Tibial nerve (tissue), 4 donors: ENCODE results near the gene SKIC3. TPM values are rescaled to one million over a fixed set of nuclear protein-coding genes. Genes with fewer than 3 reads are reported as not detected.

Experiments
- DNase-seq, 2 donors: peaks; one replicate each; pipeline ENCODE4 v3.0.0-alpha.2; 2019; ENCODE audit warnings: low spot score in 2 of 2
- H3K27ac ChIP-seq, 4 donors: fragments of 200-600 bp; sonication (generic) in 3 of 4; one replicate each; pipeline ENCODE4 v1.5.1; 2017 to 2019; ENCODE audit warnings: mild to moderate bottlenecking in 1 of 4
- H3K27me3 ChIP-seq, 2 donors: fragments of 200-600 bp; sonication (generic) in 1 of 2; one replicate each; pipeline versions ENCODE4 v1.5.1 to v1.6.0; 2017 to 2019
- H3K36me3 ChIP-seq, 3 donors: fragments of 200-600 bp; sonication (generic); one replicate each; pipeline ENCODE4 v1.5.1; 2018 to 2019
- H3K4me1 ChIP-seq, 4 donors: fragments of 200-600 bp; sonication (generic) in 3 of 4; one replicate each; pipeline ENCODE4 v1.5.1; 2017 to 2019
- H3K4me3 ChIP-seq, 4 donors: fragments of 200-600 bp; sonication (generic) in 3 of 4; one replicate each; pipeline ENCODE4 v1.5.1; 2017 to 2019; ENCODE audit warnings: mild to moderate bottlenecking in 1 of 4, moderate library complexity in 1 of 4
- H3K9me3 ChIP-seq, 4 donors: fragments of 200-600 bp; sonication (generic) in 3 of 4; one replicate each; pipeline ENCODE4 v1.5.1; 2017 to 2019
- CTCF ChIP-seq, 5 experiments: fragments of 200-600 bp in 3 of 5; fragments of 450-650 bp in 2 of 5; sonication (generic) in 3 of 5; IDR thresholded peaks; one replicate each; pipeline ENCODE4 v1.5.1; 2016 to 2019; ENCODE audit warnings: antibody characterized with exemption in 5 of 5, mild to moderate bottlenecking in 3 of 5, moderate library complexity in 2 of 5
- EP300 ChIP-seq, 2 donors: sonication (generic); formaldehyde crosslinking; IDR thresholded peaks; one replicate each; pipeline ENCODE4 v1.6.1; 2017; ENCODE audit warnings: antibody characterized with exemption in 2 of 2, mild to moderate bottlenecking in 1 of 2
- POLR2A ChIP-seq, 2 donors: fragments of 450-650 bp; IDR thresholded peaks; one replicate each; pipeline ENCODE4 v1.6.1; 2017; ENCODE audit warnings: antibody characterized with exemption in 2 of 2, mild to moderate bottlenecking in 2 of 2, moderate library complexity in 2 of 2
- WGBS, 2 donors: methylation state at CpG; one replicate each; pipeline ENCODE4 v1.1.5; 2018; 5-methylcytosine and 5-hydroxymethylcytosine counted together
- total RNA-seq, 4 donors: library from RNA; depleted of rRNA; stranded (reverse); fragments of >200 nt; gene quantifications; one replicate each; pipeline ENCODE4 v1.1.0, GENCODE V29; 2016

Gene SKIC3
- total RNA-seq, 4 donors from 2014 or later = 52.8 to 83.3 (median 75.0) TPM

DNA sequence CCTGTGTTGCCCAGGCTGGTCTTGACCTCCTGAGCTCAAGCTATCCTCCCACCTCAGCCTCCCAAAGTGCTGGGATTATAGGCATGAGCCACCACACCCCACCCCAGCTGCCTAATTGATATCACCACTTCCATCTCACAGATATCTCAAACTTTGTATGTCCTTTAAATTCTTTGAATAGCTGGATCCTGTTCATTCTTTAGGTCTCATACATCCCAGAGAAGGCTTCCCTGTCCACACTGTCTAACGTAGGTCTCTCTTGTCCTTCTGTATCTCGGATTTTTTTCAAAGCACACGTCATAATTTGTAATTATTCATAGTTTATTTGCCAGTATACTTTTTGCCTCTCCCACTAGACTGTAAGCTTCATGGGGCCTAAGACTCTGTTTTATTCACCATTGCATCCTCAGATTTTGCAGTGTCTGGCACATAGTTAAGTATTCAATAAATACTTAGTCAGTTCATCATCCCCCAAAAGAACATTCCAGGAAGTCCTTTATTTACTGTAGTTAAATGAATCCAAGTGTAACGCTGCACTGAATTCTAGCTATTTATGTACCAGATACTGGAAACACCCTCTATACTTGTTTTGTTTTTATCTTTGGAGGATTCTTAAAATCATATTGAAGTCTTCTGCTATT, 10.6 kb upstream of the SKIC3 start:
- WGBS, 2 donors = 78 to 87% methylated on average over 4 of the region's 4 CpGs

GRCh38 chr5:95564450-95564849, 9.7 kb upstream of the SKIC3 start:
- H3K4me3 ChIP-seq = no peak overlapping the region
- H3K27me3 ChIP-seq = no peaks in the 10 kb centered on the region
- no peaks in the 10 kb centered on the region for H3K9me3 ChIP-seq
- 74 to 78% methylated on average over 4 of the region's 4 CpGs for WGBS, 2 donors
- H3K27ac ChIP-seq = no peak overlapping the region
- peaks cover 0 to 31% (median 0%) of the 10 kb centered on the region in 3 donors for H3K36me3 ChIP-seq
- DNase-seq = no peak
- TF ChIP-seq CTCF (IDR thresholded peaks at IDR 0.05) (no peak), EP300 (IDR thresholded peaks at IDR 0.05) (no peak), POLR2A (IDR thresholded peaks at IDR 0.05) (no peak)
- H3K4me1 ChIP-seq = no peaks in the 10 kb centered on the region

More for the DNA sequence above, 10.6 kb upstream of the SKIC3 start:
- no peak for TF ChIP-seq POLR2A (IDR thresholded peaks at IDR 0.05)
- TF ChIP-seq CTCF (IDR thresholded peaks at IDR 0.05) = no peak
- TF ChIP-seq EP300 (IDR thresholded peaks at IDR 0.05) = no peak
- Histone ChIP-seq H3K36me3 (peaks cover 0 to 34% (median 0%) of the 10 kb centered on the region in 3 donors), H3K4me1 (no peaks in the 10 kb centered on the region), H3K27me3 (no peaks in the 10 kb centered on the region), H3K4me3 (no peak overlapping the region), H3K9me3 (no peaks in the 10 kb centered on the region), H3K27ac (no peak overlapping the region)
- DNase-seq = no peak

- TF ChIP-seq EP300 (IDR thresholded peaks at IDR 0.05) (no peak), POLR2A (IDR thresholded peaks at IDR 0.05) (no peak), CTCF (IDR thresholded peaks at IDR 0.05) (no peak)
- Histone ChIP-seq H3K36me3 (peaks cover 0 to 20% (median 0%) of the 10 kb centered on the region in 3 donors), H3K9me3 (no peaks in the 10 kb centered on the region), H3K4me3 (no peak overlapping the region), H3K27ac (no peak overlapping the region), H3K4me1 (no peaks in the 10 kb centered on the region), H3K27me3 (no peaks in the 10 kb centered on the region)
- DNase-seq = no peak
- 92 to 94% methylated on average over 5 of the region's 5 CpGs for WGBS, 2 donors
These were observed 8.6 kb upstream of the SKIC3 start for GRCh38 chr5:95563367-95563766.

- Histone ChIP-seq H3K27me3 (no peaks in the 10 kb centered on the region), H3K4me1 (no peaks in the 10 kb centered on the region), H3K36me3 (peaks cover 0 to 10% (median 0%) of the 10 kb centered on the region in 3 donors), H3K27ac (no peak overlapping the region), H3K4me3 (no peak overlapping the region), H3K9me3 (no peaks in the 10 kb centered on the region)
- 96 to 100% methylated on average over 1 of the region's 1 CpG for WGBS, 2 donors
- TF ChIP-seq POLR2A (IDR thresholded peaks at IDR 0.05) (no peak), EP300 (IDR thresholded peaks at IDR 0.05) (no peak), CTCF (IDR thresholded peaks at IDR 0.05) (no peak)
- no peak for DNase-seq
These were observed 7.5 kb upstream of the SKIC3 start for GRCh38 chr5:95562282-95562681.

DNA sequence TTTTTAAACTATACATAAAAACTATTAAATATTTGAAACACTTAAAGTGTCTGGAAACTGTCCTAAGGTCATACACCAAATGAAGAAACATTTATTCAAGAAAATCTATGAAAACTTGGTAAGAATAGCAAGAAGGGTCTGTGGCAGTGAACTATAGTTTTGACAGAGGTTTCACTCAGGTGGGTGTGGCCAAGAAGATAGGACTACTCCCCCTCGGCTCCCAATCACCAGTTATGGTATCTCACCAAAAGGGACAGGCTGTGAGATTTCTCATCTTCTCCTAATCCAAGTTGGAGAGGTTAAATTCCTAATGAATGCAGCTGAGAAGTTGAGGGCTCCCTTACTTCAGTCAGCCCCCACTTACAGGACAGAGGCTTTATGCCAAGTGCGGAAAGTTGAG, 3.1 kb upstream of the SKIC3 start:
- Histone ChIP-seq H3K36me3 (no peaks in the 10 kb centered on the region), H3K9me3 (no peaks in the 10 kb centered on the region), H3K4me1 (peaks cover 0 to 23% (median 14%) of the 10 kb centered on the region in 4 donors), H3K4me3 (no peak overlapping the region), H3K27ac (no peak overlapping the region), H3K27me3 (no peaks in the 10 kb centered on the region)
- WGBS, 2 donors = 82 to 85% methylated on average over 2 of the region's 2 CpGs
- TF ChIP-seq EP300 (IDR thresholded peaks at IDR 0.05) (no peak), POLR2A (IDR thresholded peaks at IDR 0.05) (no peak), CTCF (IDR thresholded peaks at IDR 0.05) (no peak)
- DNase-seq = no peak
